Endothelial cell of umbilical vein (primary cell): ENCODE measurements around the gene CPNE7. TPM values are rescaled to one million over a fixed set of nuclear protein-coding genes. Genes with fewer than 3 reads are reported as not detected.

ENCODE experiments used
- BruUV-seq: library from RNA; stranded (reverse); fragments of 400-500 nt; replicated peaks from 2 replicates; lab custom pipeline; 2021; lab: Mats Ljungman, UMichigan
- CTCF ChIA-PET: fragments of 300-600, 350-600 bp; sonication (Branson Sonifier 250); formaldehyde crosslinking; loops from one replicate; lab custom pipeline; 2021; ENCODE audit warnings: antibody characterized with exemption, inconsistent platforms; lab: Charles Lee
- POLR2A ChIA-PET: fragments of 300-600, 350-600 bp; sonication (Branson Sonifier 250); formaldehyde crosslinking; loops from one replicate; lab custom pipeline; 2021; ENCODE audit warnings: antibody characterized with exemption, inconsistent platforms; lab: Charles Lee
- DNase-seq: peaks from one replicate; pipeline ENCODE4 v3.0.0-alpha.2; 2011; ENCODE audit warnings: low read depth, low spot score
- FAIRE-seq: peaks from 2 replicates; lab custom pipeline; 2011; peaks lifted over from hg19 to GRCh38; lab: Jason Lieb, UNC
- H2AFZ ChIP-seq: 2 replicates; pipeline ENCODE4 v1.6.0; 2012; ENCODE audit warnings: low read depth, low read length, control low read depth, inconsistent platforms
- H3K27ac ChIP-seq: 2 replicates; pipeline ENCODE4 v1.5.1; 2011; ENCODE audit warnings: low read depth, mild to moderate bottlenecking, control low read depth, low read length, moderate library complexity; ENCODE audit not compliant: insufficient read depth
- H3K27me3 ChIP-seq, 2 experiments: 2 replicates each; pipeline versions ENCODE4 v1.6.0 to v1.6.1; 2011; ENCODE audit warnings: low read length in 2 of 2, mixed read lengths in 1 of 2; ENCODE audit not compliant: control insufficient read depth in 2 of 2, insufficient read depth in 2 of 2
- H3K36me3 ChIP-seq, 2 experiments: 2 replicates in 1 of 2; 3 replicates in 1 of 2; pipeline ENCODE4 v1.5.1; 2011; ENCODE audit warnings: low read length in 2 of 2, mild to moderate bottlenecking in 1 of 2, moderate library complexity in 1 of 2; ENCODE audit not compliant: control insufficient read depth in 2 of 2, insufficient read depth in 2 of 2; ENCODE audit errors: extremely low read depth in 1 of 2
- H3K4me1 ChIP-seq: 3 replicates; pipeline ENCODE4 v1.5.1; 2011; ENCODE audit warnings: mild to moderate bottlenecking, low read length; ENCODE audit not compliant: control insufficient read depth, insufficient read depth; ENCODE audit errors: extremely low read depth
- H3K4me2 ChIP-seq: 2 replicates; pipeline ENCODE4 v1.6.1; 2011; ENCODE audit warnings: low read length, control low read depth, mixed read lengths; ENCODE audit not compliant: insufficient read depth
- H3K4me3 ChIP-seq, 3 experiments: fragments of 200-600 bp in 1 of 3; sonication (generic), shearing (Covaris generic) in 1 of 3; replicated peaks in 1 of 3; 2 replicates each; pipeline ENCODE4 v1.5.1; 2011 to 2016; ENCODE audit warnings: control low read depth in 3 of 3, low read length in 3 of 3, mild to moderate bottlenecking in 2 of 3, inconsistent platforms in 1 of 3, low read depth in 1 of 3, moderate library complexity in 1 of 3; ENCODE audit not compliant: insufficient read depth in 1 of 3
- H3K79me2 ChIP-seq: 2 replicates; pipeline ENCODE4 v1.6.0; 2012; ENCODE audit warnings: low read length, inconsistent platforms; ENCODE audit not compliant: control insufficient read depth, insufficient read depth
- H3K9ac ChIP-seq: replicated peaks from 2 replicates; pipeline ENCODE3; 2011; ENCODE audit warnings: low read length, control low read depth; ENCODE audit not compliant: insufficient read depth; ENCODE audit errors: extremely low read depth
- H3K9me1 ChIP-seq: replicated peaks from 3 replicates; pipeline ENCODE4 v1.6.0; 2011; ENCODE audit warnings: mild to moderate bottlenecking, low read length; ENCODE audit not compliant: control insufficient read depth, insufficient read depth; ENCODE audit errors: extremely low read depth
- H3K9me3 ChIP-seq: replicated peaks from 2 replicates; pipeline ENCODE4 v1.5.1; 2012; ENCODE audit warnings: low read length, inconsistent platforms; ENCODE audit not compliant: control insufficient read depth, insufficient read depth
- H4K20me1 ChIP-seq: replicated peaks from 2 replicates; pipeline ENCODE3; 2011; ENCODE audit warnings: mild to moderate bottlenecking, low read length; ENCODE audit not compliant: control insufficient read depth, insufficient read depth; ENCODE audit errors: extremely low read depth
- EZH2 ChIP-seq: IDR thresholded peaks from 2 replicates; pipeline ENCODE4 v1.6.1; 2012; ENCODE audit warnings: borderline replicate concordance, low read depth, mild to moderate bottlenecking, moderate library complexity, low read length, inconsistent platforms; ENCODE audit not compliant: severe bottlenecking
- FOS ChIP-seq: IDR thresholded peaks from 2 replicates; pipeline ENCODE4 v1.6.1; 2011; ENCODE audit warnings: mild to moderate bottlenecking, low read length, moderate library complexity, borderline replicate concordance; ENCODE audit not compliant: insufficient read depth
- GATA2 ChIP-seq: IDR thresholded peaks from 2 replicates; pipeline ENCODE4 v1.7.0; 2011; ENCODE audit warnings: low read depth, mild to moderate bottlenecking, moderate library complexity, mixed read lengths, low read length; ENCODE audit not compliant: insufficient read length, insufficient read depth
- JUN ChIP-seq: IDR thresholded peaks from 2 replicates; pipeline ENCODE4 v1.6.1; 2011; ENCODE audit warnings: borderline replicate concordance, low read depth; ENCODE audit not compliant: insufficient read length, insufficient read depth
- MYC ChIP-seq: IDR thresholded peaks from one replicate; pipeline ENCODE4 v1.6.1; 2011; ENCODE audit warnings: mild to moderate bottlenecking, low read depth, low read length
- POLR2A ChIP-seq: IDR thresholded peaks from 2 replicates; pipeline ENCODE4 v1.6.1; 2012; ENCODE audit warnings: low read depth, mild to moderate bottlenecking, control low read depth, low read length
- POLR2AphosphoS5 ChIP-seq: IDR thresholded peaks from 2 replicates; pipeline ENCODE4 v1.6.1; 2012; ENCODE audit warnings: low read depth, mild to moderate bottlenecking, control low read depth, low read length, moderate library complexity; ENCODE audit not compliant: insufficient read depth
- dilution Hi-C: fragments of 300-500 bp; cut with MboI; formaldehyde crosslinking; loops from one replicate; pipeline ENCODE4 v1.15.0; 2019; ENCODE audit warnings: low sequenced_read_pairs; ENCODE audit not compliant: extremely low pct_ligation_motif_present
- intact Hi-C: fragments of 100-400 bp; cut with micrococcal nuclease; formaldehyde crosslinking; loops from one replicate; pipeline ENCODE4 v1.10.0; 2022
- polyA plus RNA-seq, 4 experiments: library from polyadenylated mRNA; depleted of rRNA in 3 of 4; stranded (reverse) in 3 of 4; unstranded in 1 of 4; fragments of >200 nt; gene quantifications; 2 replicates each; pipeline versions ENCODE4 v1.2.1 to v1.2.3, GENCODE V29; 2011 to 2012; ENCODE audit warnings: missing spikeins in 1 of 4
- total RNA-seq: library from RNA; stranded (reverse); gene quantifications from 2 replicates; pipeline ENCODE4 v1.2.3, GENCODE V29; 2021
- TF ChIP-seq, protein P1 (sequence below), 2 donors: IDR thresholded peaks; 1 replicate in 1 of 2; 2 replicates in 1 of 2; pipeline ENCODE4 v1.5.1; 2011; ENCODE audit warnings: low read length in 2 of 2, mild to moderate bottlenecking in 2 of 2, moderate library complexity in 2 of 2, control low read depth in 1 of 2, inconsistent platforms in 1 of 2, low read depth in 1 of 2; ENCODE audit not compliant: insufficient read depth in 1 of 2; ENCODE audit errors: extremely low read depth in 1 of 2
- TF ChIP-seq, protein P2 (sequence below): IDR thresholded peaks from 2 replicates; pipeline ENCODE4 v1.6.1; 2011; ENCODE audit not compliant: insufficient read depth, insufficient read length

CPNE7 gene
- total and polyA plus RNA-seq, 2 donors (not counting 3 experiments of a cell fraction or from before 2014, with no cell fraction given), result 2.0 to 5.9 TPM

DNA sequence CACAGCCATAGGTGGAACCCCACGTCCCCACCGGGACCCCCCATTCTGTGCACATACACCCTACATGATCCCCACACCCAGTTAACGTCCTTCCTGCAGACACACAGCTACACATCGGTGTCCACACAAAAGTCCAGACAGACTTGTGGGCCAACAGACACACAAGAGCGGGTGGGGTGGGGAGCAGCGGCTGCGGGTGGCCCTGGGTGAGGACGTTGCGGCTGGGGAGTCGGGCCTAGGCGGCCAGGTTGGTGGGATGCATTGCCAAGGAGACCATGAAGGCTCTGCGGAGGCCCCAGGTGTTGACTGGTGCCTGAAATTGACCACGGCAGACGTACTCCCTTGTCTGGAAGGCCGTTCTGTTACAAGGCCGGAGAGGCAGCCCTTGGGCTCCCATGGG is 29.2 kb downstream of the CPNE7 start:
- H3K4me2 ChIP-seq, result no peak overlapping the region
- CTCF ChIA-PET, result no interaction called here
- peaks cover 11% of the 10 kb centered on the region for H3K4me1 ChIP-seq
- no peaks in the 10 kb centered on the region for H3K27me3 ChIP-seq
- H3K79me2 ChIP-seq, result no peaks in the 10 kb centered on the region
- intact Hi-C loops, result no loop called here
- FAIRE-seq, result no peak
- DNase-seq, result no peak
- H3K9me3 ChIP-seq, result no peaks in the 10 kb centered on the region
- H3K9me1 ChIP-seq, result no peaks in the 10 kb centered on the region
- no peak for TF ChIP-seq EZH2
- TF ChIP-seq, protein P1, sequence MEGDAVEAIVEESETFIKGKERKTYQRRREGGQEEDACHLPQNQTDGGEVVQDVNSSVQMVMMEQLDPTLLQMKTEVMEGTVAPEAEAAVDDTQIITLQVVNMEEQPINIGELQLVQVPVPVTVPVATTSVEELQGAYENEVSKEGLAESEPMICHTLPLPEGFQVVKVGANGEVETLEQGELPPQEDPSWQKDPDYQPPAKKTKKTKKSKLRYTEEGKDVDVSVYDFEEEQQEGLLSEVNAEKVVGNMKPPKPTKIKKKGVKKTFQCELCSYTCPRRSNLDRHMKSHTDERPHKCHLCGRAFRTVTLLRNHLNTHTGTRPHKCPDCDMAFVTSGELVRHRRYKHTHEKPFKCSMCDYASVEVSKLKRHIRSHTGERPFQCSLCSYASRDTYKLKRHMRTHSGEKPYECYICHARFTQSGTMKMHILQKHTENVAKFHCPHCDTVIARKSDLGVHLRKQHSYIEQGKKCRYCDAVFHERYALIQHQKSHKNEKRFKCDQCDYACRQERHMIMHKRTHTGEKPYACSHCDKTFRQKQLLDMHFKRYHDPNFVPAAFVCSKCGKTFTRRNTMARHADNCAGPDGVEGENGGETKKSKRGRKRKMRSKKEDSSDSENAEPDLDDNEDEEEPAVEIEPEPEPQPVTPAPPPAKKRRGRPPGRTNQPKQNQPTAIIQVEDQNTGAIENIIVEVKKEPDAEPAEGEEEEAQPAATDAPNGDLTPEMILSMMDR (IDR thresholded peaks at IDR 0.05; ENCODE audit: extremely low read depth in 1 of 2, insufficient read depth in 1 of 2, low read depth in 1 of 2, low read length in 2 of 2), result no peak
- TF ChIP-seq, protein P2, sequence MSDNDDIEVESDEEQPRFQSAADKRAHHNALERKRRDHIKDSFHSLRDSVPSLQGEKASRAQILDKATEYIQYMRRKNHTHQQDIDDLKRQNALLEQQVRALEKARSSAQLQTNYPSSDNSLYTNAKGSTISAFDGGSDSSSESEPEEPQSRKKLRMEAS, result no peak
- TF ChIP-seq POLR2A, result no peak
- TF ChIP-seq POLR2AphosphoS5, result no peak
- TF ChIP-seq MYC, result no peak
- TF ChIP-seq GATA2, result no peak
- TF ChIP-seq FOS, result no peak
- TF ChIP-seq JUN, result no peak
- no peaks in the 10 kb centered on the region for H3K36me3 ChIP-seq
- no peak overlapping the region for H2AFZ ChIP-seq
- H3K9ac ChIP-seq, result no peak overlapping the region
- H3K27ac ChIP-seq, result no peak overlapping the region
- BruUV-seq, result no TSS peak
- POLR2A ChIA-PET, result no interaction called here
- no peaks in the 10 kb centered on the region for H4K20me1 ChIP-seq
- H3K4me3 ChIP-seq, result no peak overlapping the region
- dilution Hi-C loops, result no loop called here
